HepG2 (cell line): ENCODE data around the gene MSMP. TPM values are rescaled to one million over a fixed set of nuclear protein-coding genes. Genes with fewer than 3 reads are reported as not detected.

ENCODE experiments used
- ATAC-seq: fragments of 200-7000 bp; cut with Tn5 transposase; 3 replicates; pipeline ENCODE4 v1.9.1; 2020; ENCODE audit warnings: mild to moderate bottlenecking, moderate library complexity
- BruUV-seq: library from RNA; stranded (reverse); fragments of 400-500 nt; replicated peaks from 2 replicates; lab custom pipeline; 2021; lab: Mats Ljungman, UMichigan
- CTCF ChIA-PET: fragments of 300-600 bp; formaldehyde crosslinking; extraction: SDS; loops from one replicate; lab custom pipeline; 2021; ENCODE audit warnings: low total read pairs, inconsistent platforms, low intra/inter-chr PET ratio; lab: Yijun Ruan, JAX
- POLR2A ChIA-PET: fragments of 350-600 bp; sonication (Branson Sonifier 250); formaldehyde crosslinking; loops from one replicate; lab custom pipeline; 2020; ENCODE audit warnings: antibody characterized with exemption, inconsistent platforms; lab: Yijun Ruan, JAX
- DNase-seq: peaks from one replicate; pipeline ENCODE4 v3.0.0-alpha.2; 2015; ENCODE audit warnings: low spot score
- FAIRE-seq: peaks from 3 replicates; lab custom pipeline; 2011; peaks lifted over from hg19 to GRCh38; lab: Jason Lieb, UNC
- H2AFZ ChIP-seq: one replicate; pipeline ENCODE4 v1.6.1; 2011; ENCODE audit warnings: low read length, inconsistent platforms
- H3K27ac ChIP-seq: fragments of 300-600 bp; 3 replicates; pipeline ENCODE4 v1.8.0; 2011; ENCODE audit warnings: mixed run types, mild to moderate bottlenecking, mixed read lengths, low read length, inconsistent platforms; ENCODE audit not compliant: insufficient read depth; ENCODE audit errors: extremely low read length
- H3K27me3 ChIP-seq, 2 experiments: fragments of 200-600 bp in 1 of 2; 2 replicates in 1 of 2; 3 replicates in 1 of 2; pipeline versions ENCODE4 v1.6.0 to v1.8.0; 2011; ENCODE audit warnings: low read length in 2 of 2, mild to moderate bottlenecking in 2 of 2, moderate library complexity in 2 of 2, inconsistent platforms in 1 of 2; ENCODE audit not compliant: insufficient read depth in 2 of 2, control insufficient read depth in 1 of 2
- H3K36me3 ChIP-seq, 2 experiments: fragments of 200-600 bp in 1 of 2; replicated peaks in 1 of 2; 2 replicates in 1 of 2; 3 replicates in 1 of 2; pipeline versions ENCODE4 v1.5.1 to v1.8.0; 2011; ENCODE audit warnings: low read length in 2 of 2, inconsistent platforms in 1 of 2; ENCODE audit not compliant: insufficient read depth in 2 of 2, control insufficient read depth in 1 of 2
- H3K4me1 ChIP-seq: 2 replicates; pipeline ENCODE4 v1.5.1; 2012; ENCODE audit warnings: low read length, inconsistent platforms; ENCODE audit not compliant: insufficient read depth
- H3K4me2 ChIP-seq: 2 replicates; pipeline ENCODE4 v1.6.0; 2011; ENCODE audit warnings: low read depth, low read length, inconsistent platforms
- H3K4me3 ChIP-seq, 3 experiments: fragments of 200-600 bp in 1 of 3; sonication (generic), shearing (Covaris generic) in 1 of 3; replicated peaks in 1 of 3; 2 replicates each; pipeline ENCODE4 v1.5.1; 2011 to 2016; ENCODE audit warnings: low read length in 3 of 3, inconsistent platforms in 2 of 3, low read depth in 2 of 3, mild to moderate bottlenecking in 2 of 3, control low read depth in 1 of 3, mixed read lengths in 1 of 3; ENCODE audit not compliant: insufficient read depth in 1 of 3
- H3K79me2 ChIP-seq: one replicate; pipeline ENCODE4 v1.6.1; 2011; ENCODE audit warnings: low read length, inconsistent platforms; ENCODE audit not compliant: insufficient read depth
- H3K9ac ChIP-seq: 2 replicates; pipeline ENCODE4 v1.6.0; 2011; ENCODE audit warnings: mild to moderate bottlenecking, low read depth, low read length, inconsistent platforms; ENCODE audit not compliant: insufficient read depth
- H3K9me3 ChIP-seq: 2 replicates; pipeline ENCODE4 v1.5.1; 2012; ENCODE audit warnings: mild to moderate bottlenecking, low read length
- H4K20me1 ChIP-seq: 2 replicates; pipeline ENCODE4 v1.6.0; 2011; ENCODE audit warnings: inconsistent platforms, mild to moderate bottlenecking, low read length, moderate library complexity; ENCODE audit not compliant: insufficient read depth
- ARNT ChIP-seq: fragments of 450-650 bp; IDR thresholded peaks from 2 replicates; pipeline ENCODE4 v1.6.1; 2017
- EHMT2 ChIP-seq: fragments of 200-600 bp; sonication (generic); IDR thresholded peaks from 2 replicates; pipeline ENCODE4 v1.7.0; 2017; ENCODE audit warnings: antibody characterized with exemption, low read depth, low read length, borderline replicate concordance
- GLI4 ChIP-seq: sonication (generic); formaldehyde crosslinking; IDR thresholded peaks from 2 replicates; pipeline ENCODE4 v1.5.1; 2020; ENCODE audit warnings: missing genetic modification reagents, mild to moderate bottlenecking, moderate library complexity, borderline replicate concordance
- KDM1A ChIP-seq: IDR thresholded peaks from 2 replicates; pipeline ENCODE4 v1.6.1; 2016; ENCODE audit warnings: missing compliant biosample characterization
- MEF2D ChIP-seq: sonication (generic); formaldehyde crosslinking; IDR thresholded peaks from 2 replicates; pipeline ENCODE4 v1.5.1; 2020; ENCODE audit warnings: mild to moderate bottlenecking, missing genetic modification reagents
- MEIS2 ChIP-seq: sonication (generic); formaldehyde crosslinking; IDR thresholded peaks from 2 replicates; pipeline ENCODE4 v1.9.0; 2021; ENCODE audit warnings: mild to moderate bottlenecking, missing genetic modification reagents
- MIER3 ChIP-seq: IDR thresholded peaks from 2 replicates; pipeline ENCODE4 v1.6.1; 2016; ENCODE audit warnings: missing compliant biosample characterization, borderline replicate concordance
- MIXL1 ChIP-seq: IDR thresholded peaks from 2 replicates; pipeline ENCODE4 v1.6.1; 2016
- POLR2AphosphoS5 ChIP-seq: IDR thresholded peaks from 2 replicates; pipeline ENCODE4 v1.6.1; 2012; ENCODE audit warnings: low read depth, low read length
- PPARG ChIP-seq: conservative IDR thresholded peaks from 2 replicates; pipeline ENCODE4 v1.6.1; 2016; ENCODE audit warnings: missing biosample characterization, missing genetic modification reagents
- TP53 ChIP-seq: sonication (generic); formaldehyde crosslinking; conservative IDR thresholded peaks from 2 replicates; pipeline ENCODE4 v1.4.0; 2020; ENCODE audit warnings: missing genetic modification reagents
- U2AF1 ChIP-seq: fragments of 200-400 bp; formaldehyde crosslinking; optimal IDR thresholded peaks from 2 replicates; pipeline ENCODE3; 2017; ENCODE audit warnings: mild to moderate bottlenecking, low read depth, low read length
- ZC3H13 ChIP-seq: sonication (generic); formaldehyde crosslinking; IDR thresholded peaks from 2 replicates; pipeline ENCODE4 v1.8.1; 2023; ENCODE audit warnings: mild to moderate bottlenecking, missing genetic modification reagents, moderate library complexity
- ZFP62 ChIP-seq: sonication (generic); formaldehyde crosslinking; IDR thresholded peaks from 2 replicates; pipeline ENCODE4 v1.4.0; 2020; ENCODE audit warnings: missing genetic modification reagents
- ZMYM4 ChIP-seq: sonication (generic); formaldehyde crosslinking; IDR thresholded peaks from 2 replicates; pipeline ENCODE4 v1.8.1; 2023; ENCODE audit warnings: mild to moderate bottlenecking, missing genetic modification reagents
- ZNF12 ChIP-seq: sonication (generic); formaldehyde crosslinking; IDR thresholded peaks from 2 replicates; pipeline ENCODE4 v1.5.0; 2020; ENCODE audit warnings: missing genetic modification reagents
- ZNF251 ChIP-seq: sonication (generic); formaldehyde crosslinking; IDR thresholded peaks from 2 replicates; pipeline ENCODE4 v1.9.0; 2021; ENCODE audit warnings: mild to moderate bottlenecking, missing genetic modification reagents
- ZNF776 ChIP-seq: sonication (generic); formaldehyde crosslinking; IDR thresholded peaks from 2 replicates; pipeline ENCODE4 v1.4.0; 2020; ENCODE audit warnings: mild to moderate bottlenecking, missing genetic modification reagents
- ZSCAN25 ChIP-seq: sonication (generic); formaldehyde crosslinking; IDR thresholded peaks from 2 replicates; pipeline ENCODE4 v1.8.0; 2022; ENCODE audit warnings: mild to moderate bottlenecking, missing genetic modification reagents
- WGBS: methylation state at CpG from one replicate; pipeline ENCODE4 v1.1.6; 2017; ENCODE audit warnings: low lambda C conversion rate; 5-methylcytosine and 5-hydroxymethylcytosine counted together
- in situ Hi-C: cut with HindIII; loops from 2 replicates; pipeline ENCODE4 v1.10.0; 2017; ENCODE audit warnings: low pct_unique_long_range_greater_than_20kb; ENCODE audit not compliant: extremely low pct_ligation_motif_present
- intact Hi-C: fragments of 100-400 bp; cut with micrococcal nuclease; formaldehyde crosslinking; loops from one replicate; pipeline ENCODE4 v1.10.0; 2022; ENCODE audit not compliant: unreplicated experiment
- polyA plus RNA-seq, 8 experiments: library from polyadenylated mRNA; depleted of rRNA in 3 of 8; stranded (reverse) in 7 of 8; unstranded in 1 of 8; fragments of >200 nt; fragmentation: Illumina TruSeq in 4 of 8; extraction: Trizol in 4 of 8; gene quantifications; 2 replicates each; pipeline versions ENCODE4 v1.2.1 to v1.2.3, GENCODE V29; 2011 to 2016; ENCODE audit warnings: low read depth in 4 of 8, missing spikeins in 1 of 8, mixed read lengths in 1 of 8; ENCODE audit not compliant: insufficient read depth in 1 of 8
- total RNA-seq, 5 experiments: library from RNA; depleted of rRNA; stranded (reverse); fragments of >200 nt; fragmentation: Illumina TruSeq; extraction: Trizol; gene quantifications; 2 replicates each; pipeline ENCODE4 v1.2.3, GENCODE V29; 2016; ENCODE audit warnings: low read depth in 1 of 5
- TF ChIP-seq, protein P1 (sequence below): sonication (generic); formaldehyde crosslinking; IDR thresholded peaks from 2 replicates; pipeline ENCODE4 v1.5.0; 2020; ENCODE audit warnings: missing genetic modification reagents, mild to moderate bottlenecking, borderline replicate concordance
- TF ChIP-seq, protein P2 (sequence below): sonication (generic); formaldehyde crosslinking; IDR thresholded peaks from 2 replicates; pipeline ENCODE4 v1.5.1; 2020; ENCODE audit warnings: mild to moderate bottlenecking, missing genetic modification reagents, moderate library complexity
- TF ChIP-seq, protein P3 (sequence below): sonication (generic); formaldehyde crosslinking; IDR thresholded peaks from 2 replicates; pipeline ENCODE4 v1.5.0; 2020; ENCODE audit warnings: mild to moderate bottlenecking, missing genetic modification reagents, moderate library complexity

Gene MSMP
- total and polyA plus RNA-seq, 2 of the 13 experiments (the other 11 are each of a cell fraction or from before 2014, with no cell fraction given), result 0.24 to 0.46 TPM

DNA sequence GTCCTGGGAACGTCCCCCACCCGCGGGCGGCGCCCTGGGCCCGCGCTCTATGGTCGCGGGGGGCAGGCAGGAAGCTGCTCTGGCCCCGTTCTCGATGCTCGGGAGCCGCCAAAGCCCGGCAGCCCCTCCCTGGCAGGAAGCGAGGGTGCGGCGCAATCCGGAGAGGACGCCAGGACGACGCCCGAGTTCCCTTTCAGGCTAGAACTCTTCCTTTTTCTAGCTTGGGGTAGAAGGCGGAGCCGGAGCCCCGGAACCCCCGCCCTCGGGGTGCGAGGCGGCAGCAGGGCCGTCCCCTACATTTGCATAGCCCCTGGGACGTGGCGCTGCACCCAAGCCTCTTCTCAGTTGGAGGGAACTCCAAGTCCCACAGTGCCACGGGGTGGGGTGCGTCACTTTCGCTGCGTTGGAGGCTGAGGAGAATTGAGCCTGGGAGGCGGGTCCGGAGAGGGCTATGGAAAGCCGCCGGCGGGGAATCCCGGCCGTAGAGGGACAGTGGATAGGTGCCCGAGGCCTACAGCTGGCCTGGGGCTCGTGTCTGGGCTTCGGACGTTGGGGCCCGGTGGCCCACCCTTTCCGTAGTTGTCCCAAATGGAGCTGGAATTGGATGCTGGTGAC, 21.8 kb downstream of the MSMP start, which contains the start of the genes CREB3 and TLN1:
TSS of gene CREB3 (plus strand) at position 482 of the 615 bp plus-strand sequence. CDS start at position 589, 107 bp downstream.
TSS of gene TLN1 (minus strand) at position 11 of the 615 bp plus-strand sequence. CDS start 6,501 bp downstream, outside the sequence.
- ATAC-seq (peak; percentile 90), FAIRE-seq (peak; percentile 56), DNase-seq (peak; percentile 96)
- CTCF ChIA-PET, result no interaction called here
- H4K20me1 ChIP-seq, result peaks cover 30% of the 10 kb centered on the region
- H3K9ac ChIP-seq, result peak within 1 kb of the TSS; percentile 86
- H3K79me2 ChIP-seq, result peaks cover 56% of the 10 kb centered on the region
- POLR2A ChIA-PET, result interaction anchor here (0.7 to 4.1 kb wide), 25 partner anchors 8 to 660 kb away, joined by 3 to 102 read pairs (median 7); partner anchors contain the start of genes ARHGEF39, CCDC107, GBA2 and HINT2
- H3K27ac ChIP-seq, result peak within 1 kb of the TSS; percentile 95
- in situ Hi-C loops (no loop called here), intact Hi-C loops (loop anchor here (1.0 to 10.0 kb wide), 5 partner anchors 17 to 237 kb away; partner anchors contain the start of genes CCDC107, FAM221B, GBA2 and RGP1)
- no peaks in the 10 kb centered on the region; a peak in 1 of 5 replicates for H3K27me3 ChIP-seq
- peaks cover 11 to 32% of the 10 kb centered on the region in 2 experiments for H3K36me3 ChIP-seq
- peak within 1 kb of the TSS; percentile 98 for H3K4me2 ChIP-seq
- peak within 1 kb of the TSS; percentile 92 to 98 (median 92) for H3K4me3 ChIP-seq
- H3K9me3 ChIP-seq, result no peaks in the 10 kb centered on the region
- H2AFZ ChIP-seq, result no peak within 1 kb of the TSS
- 0% methylated on average over 6 of the region's 49 CpGs for WGBS
- BruUV-seq, result no TSS peak
- peaks cover 53% of the 10 kb centered on the region for H3K4me1 ChIP-seq
- TF ChIP-seq ZMYM4 (CRISPR knock-in tag) (peak; percentile 75), ZNF776 (CRISPR knock-in tag) (no peak), MEIS2 (CRISPR knock-in tag) (peak; percentile 46; the same call in 1 of the 2 replicates), U2AF1 (peak; percentile 99), ZFP62 (no peak), MIER3 (CRISPR knock-in tag) (peak; percentile 78; the same call in 1 of the 2 replicates), KDM1A (CRISPR knock-in tag) (no peak), GLI4 (CRISPR knock-in tag) (no peak; the same call in 1 of the 2 replicates), POLR2AphosphoS5 (peak; percentile 78), ZC3H13 (peak; percentile 76; the same call in 1 of the 2 replicates), PPARG (CRISPR knock-in tag) (no peak; the same call in 1 of the 2 replicates), EHMT2 (no peak), ZNF12 (CRISPR knock-in tag) (0 out of 2 replicates have a peak, but pooled peaks have one; percentile 8), MEF2D (CRISPR knock-in tag) (0 out of 2 replicates have a peak, but pooled peaks have one; percentile 66), ZNF251 (CRISPR knock-in tag) (no peak), TP53 (CRISPR knock-in tag) (peak; percentile 79; the same call in 1 of the 2 replicates), ARNT (no peak), ZSCAN25 (peak; percentile 52; the same call in 1 of the 2 replicates), MIXL1 (CRISPR knock-in tag) (no peak; the same call in 1 of the 2 replicates)
- TF ChIP-seq, protein P1, sequence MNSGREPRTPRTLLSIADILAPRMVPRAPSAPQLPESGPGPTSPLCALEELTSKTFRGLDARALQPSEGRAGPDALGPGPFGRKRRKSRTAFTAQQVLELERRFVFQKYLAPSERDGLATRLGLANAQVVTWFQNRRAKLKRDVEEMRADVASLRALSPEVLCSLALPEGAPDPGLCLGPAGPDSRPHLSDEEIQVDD (CRISPR knock-in tag), result no peak
- TF ChIP-seq, protein P2, sequence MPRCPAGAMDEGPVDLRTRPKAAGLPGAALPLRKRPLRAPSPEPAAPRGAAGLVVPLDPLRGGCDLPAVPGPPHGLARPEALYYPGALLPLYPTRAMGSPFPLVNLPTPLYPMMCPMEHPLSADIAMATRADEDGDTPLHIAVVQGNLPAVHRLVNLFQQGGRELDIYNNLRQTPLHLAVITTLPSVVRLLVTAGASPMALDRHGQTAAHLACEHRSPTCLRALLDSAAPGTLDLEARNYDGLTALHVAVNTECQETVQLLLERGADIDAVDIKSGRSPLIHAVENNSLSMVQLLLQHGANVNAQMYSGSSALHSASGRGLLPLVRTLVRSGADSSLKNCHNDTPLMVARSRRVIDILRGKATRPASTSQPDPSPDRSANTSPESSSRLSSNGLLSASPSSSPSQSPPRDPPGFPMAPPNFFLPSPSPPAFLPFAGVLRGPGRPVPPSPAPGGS (CRISPR knock-in tag), result peak; percentile 80; the same call in 1 of the 2 replicates
- TF ChIP-seq, protein P3, sequence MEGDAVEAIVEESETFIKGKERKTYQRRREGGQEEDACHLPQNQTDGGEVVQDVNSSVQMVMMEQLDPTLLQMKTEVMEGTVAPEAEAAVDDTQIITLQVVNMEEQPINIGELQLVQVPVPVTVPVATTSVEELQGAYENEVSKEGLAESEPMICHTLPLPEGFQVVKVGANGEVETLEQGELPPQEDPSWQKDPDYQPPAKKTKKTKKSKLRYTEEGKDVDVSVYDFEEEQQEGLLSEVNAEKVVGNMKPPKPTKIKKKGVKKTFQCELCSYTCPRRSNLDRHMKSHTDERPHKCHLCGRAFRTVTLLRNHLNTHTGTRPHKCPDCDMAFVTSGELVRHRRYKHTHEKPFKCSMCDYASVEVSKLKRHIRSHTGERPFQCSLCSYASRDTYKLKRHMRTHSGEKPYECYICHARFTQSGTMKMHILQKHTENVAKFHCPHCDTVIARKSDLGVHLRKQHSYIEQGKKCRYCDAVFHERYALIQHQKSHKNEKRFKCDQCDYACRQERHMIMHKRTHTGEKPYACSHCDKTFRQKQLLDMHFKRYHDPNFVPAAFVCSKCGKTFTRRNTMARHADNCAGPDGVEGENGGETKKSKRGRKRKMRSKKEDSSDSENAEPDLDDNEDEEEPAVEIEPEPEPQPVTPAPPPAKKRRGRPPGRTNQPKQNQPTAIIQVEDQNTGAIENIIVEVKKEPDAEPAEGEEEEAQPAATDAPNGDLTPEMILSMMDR (CRISPR knock-in tag), result peak; percentile 83
